Fibroblast of upper back skin (primary cell): ENCODE data around the gene BBLN.
"Not testable (repeated sequence)": the region's sequence is repeated elsewhere in the genome, so short reads cannot be mapped to it uniquely, and the experiment has no call there.

Experiments
- DNase-seq: peaks from one replicate; pipeline ENCODE4 v3.0.0-alpha.2; 2013

The BBLN gene

GRCh38 chr9:128159784-128160602, at the start of gene BBLN:
TSS of gene BBLN (plus strand) at chr9:128160265. CDS start at chr9:128160408, 143 bp downstream.
- DNase-seq: peak; percentile 94

- not testable (repeated sequence) for DNase-seq
These were observed 48.3 kb upstream of the BBLN start for GRCh38 chr9:128111726-128112125.

GRCh38 chr9:128113526-128114325, 46.3 kb upstream of the BBLN start:
- no peak for DNase-seq

GRCh38 chr9:128114326-128115186, 45.5 kb upstream of the BBLN start:
- no peak for DNase-seq

- no peak for DNase-seq
These were observed 44.6 kb upstream of the BBLN start for GRCh38 chr9:128115187-128116103.

GRCh38 chr9:128116104-128117083, 43.7 kb upstream of the BBLN start:
- DNase-seq: no peak

- peak; percentile 84 for DNase-seq
These were observed 42.2 kb upstream of the BBLN start for GRCh38 chr9:128117613-128118471.

GRCh38 chr9:128118472-128118857, 41.6 kb upstream of the BBLN start:
- DNase-seq: no peak

- no peak for DNase-seq
These were observed 40.9 kb upstream of the BBLN start for GRCh38 chr9:128118971-128119665.

- no peak for DNase-seq
These were observed 39.9 kb upstream of the BBLN start for GRCh38 chr9:128120061-128120740.

- no peak for DNase-seq
These were observed 39.2 kb upstream of the BBLN start for GRCh38 chr9:128120741-128121465.

GRCh38 chr9:128121466-128121810, 38.6 kb upstream of the BBLN start:
- DNase-seq: no peak

- no peak for DNase-seq
These were observed 37.9 kb upstream of the BBLN start for GRCh38 chr9:128121924-128122808.

- no peak for DNase-seq
These were observed 37.3 kb upstream of the BBLN start for GRCh38 chr9:128122809-128123175.

GRCh38 chr9:128123451-128124080, 36.5 kb upstream of the BBLN start:
- no peak for DNase-seq

GRCh38 chr9:128124451-128124850, 35.6 kb upstream of the BBLN start:
- DNase-seq: no peak
